ENCODE measurements around the gene RAB33A.

Gene RAB33A

GRCh38 chrX:130124577-130124976, 47.2 kb upstream of the RAB33A start:
- Histone ChIP-seq H3K4me3 (ENCODE audit: low read depth, low read length) (no peak overlapping the region), H3K9me3 (ENCODE audit: control insufficient read depth, insufficient read depth, low read depth, low read length) (no peaks in the 10 kb centered on the region), H3K4me1 (ENCODE audit: control insufficient read depth, insufficient read depth, low read length) (no peaks in the 10 kb centered on the region; the same call in 1 of the 2 replicates), H3K27ac (ENCODE audit: extremely low read depth, low read depth, low read length) (no peak overlapping the region), H3K36me3 (ENCODE audit: control insufficient read depth in 2 of 2, insufficient read depth in 1 of 2, low read length in 2 of 2) (peaks cover 10 to 42% of the 10 kb centered on the region in 2 experiments; a peak in 2 of 3 replicates)
- CTCF ChIA-PET: interaction anchor here (0.7 kb wide), 1 partner anchor 45 kb away, joined by 3 read pairs; no protein-coding TSS in a partner anchor
- POLR2A ChIA-PET: no interaction called here
- TF ChIP-seq ZNF658 (tag by site-specific recombination; IDR thresholded peaks at IDR 0.05) (no peak), ZNF670 (tag by site-specific recombination; IDR thresholded peaks at IDR 0.05; ENCODE audit: low read depth) (no peak), ZNF704 (tag by site-specific recombination; IDR thresholded peaks at IDR 0.05) (no peak), ZNF548 (tag by site-specific recombination; IDR thresholded peaks at IDR 0.05) (no peak), ZNF366 (tag by site-specific recombination; conservative IDR thresholded peaks at IDR 0.05) (no peak), ZNF394 (tag by site-specific recombination; IDR thresholded peaks at IDR 0.05; ENCODE audit: borderline replicate concordance) (no peak), MEIS1 (CRISPR knock-in tag; IDR thresholded peaks at IDR 0.05; ENCODE audit: borderline replicate concordance) (no peak), ZNF423 (tag by site-specific recombination; IDR thresholded peaks at IDR 0.05) (no peak), ZNF292 (tag by site-specific recombination; IDR thresholded peaks at IDR 0.05; ENCODE audit: borderline replicate concordance, low read depth) (no peak), ZNF791 (tag by site-specific recombination; IDR thresholded peaks at IDR 0.05) (no peak), ZNF645 (tag by site-specific recombination; IDR thresholded peaks at IDR 0.05) (no peak), HOXC10 (CRISPR knock-in tag; IDR thresholded peaks at IDR 0.05) (no peak), ZSCAN5A (tag by site-specific recombination; IDR thresholded peaks at IDR 0.05) (no peak), ZBTB6 (tag by site-specific recombination; IDR thresholded peaks at IDR 0.05) (no peak), KLF7 (tag by site-specific recombination; IDR thresholded peaks at IDR 0.05; ENCODE audit: borderline replicate concordance) (no peak), ZNF140 (tag by site-specific recombination; IDR thresholded peaks at IDR 0.05) (no peak), ZNF561 (tag by site-specific recombination; IDR thresholded peaks at IDR 0.05; ENCODE audit: borderline replicate concordance) (no peak)
- TF ChIP-seq, protein P1, sequence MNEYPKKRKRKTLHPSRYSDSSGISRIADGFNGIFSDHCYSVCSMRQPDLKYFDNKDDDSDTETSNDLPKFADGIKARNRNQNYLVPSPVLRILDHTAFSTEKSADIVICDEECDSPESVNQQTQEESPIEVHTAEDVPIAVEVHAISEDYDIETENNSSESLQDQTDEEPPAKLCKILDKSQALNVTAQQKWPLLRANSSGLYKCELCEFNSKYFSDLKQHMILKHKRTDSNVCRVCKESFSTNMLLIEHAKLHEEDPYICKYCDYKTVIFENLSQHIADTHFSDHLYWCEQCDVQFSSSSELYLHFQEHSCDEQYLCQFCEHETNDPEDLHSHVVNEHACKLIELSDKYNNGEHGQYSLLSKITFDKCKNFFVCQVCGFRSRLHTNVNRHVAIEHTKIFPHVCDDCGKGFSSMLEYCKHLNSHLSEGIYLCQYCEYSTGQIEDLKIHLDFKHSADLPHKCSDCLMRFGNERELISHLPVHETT (tag by site-specific recombination; IDR thresholded peaks at IDR 0.05): no peak

- CTCF ChIA-PET: interaction anchor here (0.7 to 1.0 kb wide), 2 partner anchors 46 kb away, joined by 3 read pairs; no protein-coding TSS in a partner anchor
- Histone ChIP-seq H3K9me3 (ENCODE audit: control insufficient read depth, insufficient read depth, low read depth, low read length) (no peaks in the 10 kb centered on the region), H3K36me3 (ENCODE audit: control insufficient read depth in 2 of 2, insufficient read depth in 1 of 2, low read length in 2 of 2) (peaks cover 10 to 49% of the 10 kb centered on the region in 2 experiments), H3K4me1 (ENCODE audit: control insufficient read depth, insufficient read depth, low read length) (no peaks in the 10 kb centered on the region; the same call in 1 of the 2 replicates), H3K27ac (ENCODE audit: extremely low read depth, low read depth, low read length) (no peak overlapping the region), H3K4me3 (ENCODE audit: low read depth, low read length) (no peak overlapping the region)
- POLR2A ChIA-PET: no interaction called here
- TF ChIP-seq ZNF24 (tag by site-specific recombination; IDR thresholded peaks at IDR 0.05) (no peak), ZNF426 (tag by site-specific recombination; IDR thresholded peaks at IDR 0.05) (no peak), ZNF621 (tag by site-specific recombination; IDR thresholded peaks at IDR 0.05) (no peak), ZBTB44 (tag by site-specific recombination; IDR thresholded peaks at IDR 0.05) (no peak), ELK4 (IDR thresholded peaks at IDR 0.05; ENCODE audit: borderline replicate concordance, low read depth, low read length) (no peak)
- TF ChIP-seq, protein P2, sequence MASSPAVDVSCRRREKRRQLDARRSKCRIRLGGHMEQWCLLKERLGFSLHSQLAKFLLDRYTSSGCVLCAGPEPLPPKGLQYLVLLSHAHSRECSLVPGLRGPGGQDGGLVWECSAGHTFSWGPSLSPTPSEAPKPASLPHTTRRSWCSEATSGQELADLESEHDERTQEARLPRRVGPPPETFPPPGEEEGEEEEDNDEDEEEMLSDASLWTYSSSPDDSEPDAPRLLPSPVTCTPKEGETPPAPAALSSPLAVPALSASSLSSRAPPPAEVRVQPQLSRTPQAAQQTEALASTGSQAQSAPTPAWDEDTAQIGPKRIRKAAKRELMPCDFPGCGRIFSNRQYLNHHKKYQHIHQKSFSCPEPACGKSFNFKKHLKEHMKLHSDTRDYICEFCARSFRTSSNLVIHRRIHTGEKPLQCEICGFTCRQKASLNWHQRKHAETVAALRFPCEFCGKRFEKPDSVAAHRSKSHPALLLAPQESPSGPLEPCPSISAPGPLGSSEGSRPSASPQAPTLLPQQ (tag by site-specific recombination; IDR thresholded peaks at IDR 0.05): no peak
These were observed 46.5 kb upstream of the RAB33A start for GRCh38 chrX:130125091-130125874.
